ENCODE results near the gene PPP4R4. TPM values are rescaled to one million over a fixed set of nuclear protein-coding genes. Genes with fewer than 3 reads are reported as not detected.

Gene PPP4R4
- total RNA-seq, 4 donors from 2014 or later: 0.25 to 2.0 (median 1.1) TPM

- TF ChIP-seq CTCF (IDR thresholded peaks at IDR 0.05): no peak
- DNase-seq (ENCODE audit: low spot score) (no peak), ATAC-seq (ENCODE audit: low FRiP score) (no peak)
Measured at GRCh38 chr14:94161058-94161457, 13.1 kb upstream of the PPP4R4 start.

DNA sequence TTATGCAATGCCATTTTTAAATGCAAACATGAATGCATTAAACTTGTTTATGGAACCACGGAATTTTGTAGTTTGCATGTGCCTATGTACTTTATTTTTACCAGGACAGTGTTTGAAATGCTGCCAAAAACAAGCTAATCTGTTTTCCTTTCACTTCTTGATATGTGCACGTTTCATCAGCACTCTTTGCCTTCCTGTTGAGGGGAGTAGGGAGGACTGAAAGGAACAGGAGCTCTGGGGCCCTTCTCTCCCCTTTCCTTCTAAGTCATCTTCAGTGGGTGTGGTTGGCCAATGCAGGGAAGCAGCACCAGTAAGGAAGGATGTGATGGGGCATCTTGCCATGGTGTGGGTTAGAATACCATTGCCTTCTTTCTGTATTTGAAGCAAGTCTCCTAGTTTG is 12.1 kb upstream of the PPP4R4 start:
- peak; percentile 53 for ATAC-seq (ENCODE audit: low FRiP score)
- no peak for TF ChIP-seq CTCF (IDR thresholded peaks at IDR 0.05)

DNA sequence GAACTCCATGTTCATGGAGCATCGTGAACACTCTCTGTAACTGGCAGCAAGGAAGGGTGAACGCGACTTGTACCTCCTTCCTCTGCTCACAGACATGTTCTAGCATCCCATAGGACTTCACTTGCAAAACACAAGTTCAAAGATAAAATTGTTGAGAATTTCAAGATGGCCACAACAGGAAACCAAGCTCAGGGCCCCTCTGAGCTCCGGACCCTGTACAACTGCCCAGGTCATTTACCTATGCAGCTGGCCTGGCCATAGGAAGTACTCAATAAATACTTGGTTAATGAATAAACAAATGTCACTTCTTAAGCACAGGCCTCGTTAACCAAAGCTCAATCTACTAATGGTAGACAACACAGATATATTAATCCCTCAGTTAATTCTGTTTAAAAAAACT is 11.7 kb upstream of the PPP4R4 start:
- ATAC-seq (ENCODE audit: low FRiP score): no peak
- DNase-seq (ENCODE audit: low spot score): no peak
- TF ChIP-seq CTCF (IDR thresholded peaks at IDR 0.05): no peak

More for the DNA sequence above, 12.1 kb upstream of the PPP4R4 start:
- DNase-seq (ENCODE audit: low spot score): no peak

GRCh38 chr14:94163796-94164195 is 10.3 kb upstream of the PPP4R4 start:
- DNase-seq (ENCODE audit: low spot score) (no peak), ATAC-seq (ENCODE audit: low FRiP score) (no peak)
- no peak for TF ChIP-seq CTCF (IDR thresholded peaks at IDR 0.05)

DNA sequence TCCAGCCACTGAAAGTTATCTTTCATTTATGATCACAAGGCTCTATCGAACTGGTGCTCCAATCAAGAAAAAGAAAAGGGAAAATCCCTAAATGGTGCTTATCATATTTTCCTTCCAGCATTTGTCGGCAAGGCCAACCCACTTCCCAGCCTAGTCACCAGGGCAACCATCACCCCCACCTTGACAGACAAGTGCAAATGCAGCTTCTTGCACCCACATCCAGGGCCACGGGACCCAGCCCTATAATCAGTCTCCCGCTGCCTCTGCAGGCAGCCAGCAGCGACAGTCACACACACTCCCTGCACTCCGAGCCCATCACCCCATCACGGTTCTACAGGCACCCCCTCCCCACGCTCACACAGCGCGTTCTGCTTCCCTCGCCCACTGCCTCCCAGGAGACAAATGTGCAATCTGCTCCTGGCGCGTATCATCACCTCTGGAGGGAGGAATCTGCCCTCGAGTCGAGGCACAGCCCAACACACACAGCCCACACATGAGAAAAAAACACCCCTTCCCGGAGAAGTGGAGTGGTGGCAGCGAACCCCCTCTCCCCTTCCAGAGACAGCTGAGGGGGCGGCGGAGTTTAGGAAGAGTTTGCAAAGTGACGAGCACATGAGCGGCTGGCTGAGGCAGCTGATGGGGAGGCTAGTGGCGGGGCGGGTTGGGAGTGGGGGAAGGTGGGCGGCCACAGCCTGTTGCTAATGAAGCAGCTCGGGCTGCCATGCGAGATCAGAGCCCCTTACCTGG is 9.3 kb upstream of the PPP4R4 start:
- no peak for TF ChIP-seq CTCF (IDR thresholded peaks at IDR 0.05)
- ATAC-seq (ENCODE audit: low FRiP score) (peak; percentile 50), DNase-seq (ENCODE audit: low spot score) (no peak)

- ATAC-seq (ENCODE audit: low FRiP score) (no peak), DNase-seq (ENCODE audit: low spot score) (no peak)
- no peak for TF ChIP-seq CTCF (IDR thresholded peaks at IDR 0.05)
Measured at GRCh38 chr14:94165744-94166143, 8.4 kb upstream of the PPP4R4 start.

- ATAC-seq (ENCODE audit: low FRiP score): no peak
- TF ChIP-seq CTCF (IDR thresholded peaks at IDR 0.05): no peak
Measured at GRCh38 chr14:94170136-94170535, 4.0 kb upstream of the PPP4R4 start.

More at GRCh38 chr14:94170136-94170535, 4.0 kb upstream of the PPP4R4 start:
- no peak for DNase-seq (ENCODE audit: low spot score)

Data from omental fat pad (tissue), 4 donors.